ENCODE measurements around the gene UBN2. TPM values are rescaled to one million over a fixed set of nuclear protein-coding genes. Genes with fewer than 3 reads are reported as not detected.
A peak's percentile ranks its signal among the peaks of the same experiment; 100 is the strongest.

UBN2 gene
- total and polyA plus RNA-seq, 2 of the 13 experiments (the other 11 are each of a cell fraction or from before 2014, with no cell fraction given): 5.6 to 5.7 TPM

- TF ChIP-seq ZNF687 (CRISPR knock-in tag; IDR thresholded peaks at IDR 0.05) (peak; percentile 92), NFE2L2 (IDR thresholded peaks at IDR 0.05; ENCODE audit: low read length) (0 out of 2 replicates have a peak, but pooled peaks have one; percentile 2), MTA1 (CRISPR knock-in tag; IDR thresholded peaks at IDR 0.05; ENCODE audit: borderline replicate concordance) (peak; percentile 51; the same call in 1 of the 2 replicates), MED13 (CRISPR knock-in tag; IDR thresholded peaks at IDR 0.05) (no peak), ZNF781 (CRISPR knock-in tag; IDR thresholded peaks at IDR 0.05; ENCODE audit: borderline replicate concordance, not compliant biosample characterization) (no peak), ZBTB38 (CRISPR knock-in tag; IDR thresholded peaks at IDR 0.05) (no peak), RARA (CRISPR knock-in tag; IDR thresholded peaks at IDR 0.05) (peak; percentile 7; the same call in 1 of the 2 replicates), ZNF546 (CRISPR knock-in tag; conservative IDR thresholded peaks at IDR 0.05) (no peak; the same call in 1 of the 2 replicates), SPEN (CRISPR knock-in tag; IDR thresholded peaks at IDR 0.05; ENCODE audit: low read depth) (peak; percentile 68), ZNF225 (CRISPR knock-in tag; IDR thresholded peaks at IDR 0.05) (peak; percentile 96), KLF9 (CRISPR knock-in tag; IDR thresholded peaks at IDR 0.05; ENCODE audit: low read depth) (no peak), ZNF513 (CRISPR knock-in tag; conservative IDR thresholded peaks at IDR 0.05) (no peak), TBX2 (CRISPR knock-in tag; IDR thresholded peaks at IDR 0.05; ENCODE audit: borderline replicate concordance) (peak; percentile 36; the same call in 1 of the 2 replicates)
- TF ChIP-seq, protein P1, sequence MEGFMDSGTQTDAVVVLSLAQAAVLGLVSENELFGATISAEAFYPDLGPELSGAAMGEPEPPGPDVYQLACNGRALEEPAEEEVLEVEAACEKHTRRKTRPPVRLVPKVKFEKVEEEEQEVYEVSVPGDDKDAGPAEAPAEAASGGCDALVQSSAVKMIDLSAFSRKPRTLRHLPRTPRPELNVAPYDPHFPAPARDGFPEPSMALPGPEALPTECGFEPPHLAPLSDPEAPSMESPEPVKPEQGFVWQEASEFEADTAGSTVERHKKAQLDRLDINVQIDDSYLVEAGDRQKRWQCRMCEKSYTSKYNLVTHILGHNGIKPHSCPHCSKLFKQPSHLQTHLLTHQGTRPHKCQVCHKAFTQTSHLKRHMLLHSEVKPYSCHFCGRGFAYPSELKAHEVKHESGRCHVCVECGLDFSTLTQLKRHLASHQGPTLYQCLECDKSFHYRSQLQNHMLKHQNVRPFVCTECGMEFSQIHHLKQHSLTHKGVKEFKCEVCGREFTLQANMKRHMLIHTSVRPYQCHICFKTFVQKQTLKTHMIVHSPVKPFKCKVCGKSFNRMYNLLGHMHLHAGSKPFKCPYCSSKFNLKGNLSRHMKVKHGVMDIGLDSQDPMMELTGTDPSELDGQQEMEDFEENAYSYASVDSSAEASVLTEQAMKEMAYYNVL (CRISPR knock-in tag; IDR thresholded peaks at IDR 0.05; ENCODE audit: borderline replicate concordance): no peak; the same call in 1 of the 2 replicates
- TF ChIP-seq, protein P2, sequence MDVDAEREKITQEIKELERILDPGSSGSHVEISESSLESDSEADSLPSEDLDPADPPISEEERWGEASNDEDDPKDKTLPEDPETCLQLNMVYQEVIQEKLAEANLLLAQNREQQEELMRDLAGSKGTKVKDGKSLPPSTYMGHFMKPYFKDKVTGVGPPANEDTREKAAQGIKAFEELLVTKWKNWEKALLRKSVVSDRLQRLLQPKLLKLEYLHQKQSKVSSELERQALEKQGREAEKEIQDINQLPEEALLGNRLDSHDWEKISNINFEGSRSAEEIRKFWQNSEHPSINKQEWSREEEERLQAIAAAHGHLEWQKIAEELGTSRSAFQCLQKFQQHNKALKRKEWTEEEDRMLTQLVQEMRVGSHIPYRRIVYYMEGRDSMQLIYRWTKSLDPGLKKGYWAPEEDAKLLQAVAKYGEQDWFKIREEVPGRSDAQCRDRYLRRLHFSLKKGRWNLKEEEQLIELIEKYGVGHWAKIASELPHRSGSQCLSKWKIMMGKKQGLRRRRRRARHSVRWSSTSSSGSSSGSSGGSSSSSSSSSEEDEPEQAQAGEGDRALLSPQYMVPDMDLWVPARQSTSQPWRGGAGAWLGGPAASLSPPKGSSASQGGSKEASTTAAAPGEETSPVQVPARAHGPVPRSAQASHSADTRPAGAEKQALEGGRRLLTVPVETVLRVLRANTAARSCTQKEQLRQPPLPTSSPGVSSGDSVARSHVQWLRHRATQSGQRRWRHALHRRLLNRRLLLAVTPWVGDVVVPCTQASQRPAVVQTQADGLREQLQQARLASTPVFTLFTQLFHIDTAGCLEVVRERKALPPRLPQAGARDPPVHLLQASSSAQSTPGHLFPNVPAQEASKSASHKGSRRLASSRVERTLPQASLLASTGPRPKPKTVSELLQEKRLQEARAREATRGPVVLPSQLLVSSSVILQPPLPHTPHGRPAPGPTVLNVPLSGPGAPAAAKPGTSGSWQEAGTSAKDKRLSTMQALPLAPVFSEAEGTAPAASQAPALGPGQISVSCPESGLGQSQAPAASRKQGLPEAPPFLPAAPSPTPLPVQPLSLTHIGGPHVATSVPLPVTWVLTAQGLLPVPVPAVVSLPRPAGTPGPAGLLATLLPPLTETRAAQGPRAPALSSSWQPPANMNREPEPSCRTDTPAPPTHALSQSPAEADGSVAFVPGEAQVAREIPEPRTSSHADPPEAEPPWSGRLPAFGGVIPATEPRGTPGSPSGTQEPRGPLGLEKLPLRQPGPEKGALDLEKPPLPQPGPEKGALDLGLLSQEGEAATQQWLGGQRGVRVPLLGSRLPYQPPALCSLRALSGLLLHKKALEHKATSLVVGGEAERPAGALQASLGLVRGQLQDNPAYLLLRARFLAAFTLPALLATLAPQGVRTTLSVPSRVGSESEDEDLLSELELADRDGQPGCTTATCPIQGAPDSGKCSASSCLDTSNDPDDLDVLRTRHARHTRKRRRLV (CRISPR knock-in tag; IDR thresholded peaks at IDR 0.05): no peak
Measured at GRCh38 chr7:139341058-139341775, 110.2 kb downstream of the UBN2 start, which contains the start of gene FMC1 (continued).
